ENCODE measurements around the gene TEX30. TPM values are rescaled to one million over a fixed set of nuclear protein-coding genes. Genes with fewer than 3 reads are reported as not detected.

The TEX30 gene
- total RNA-seq, 6 experiments from 2014 or later, result 9.0 to 19.4 (median 16.2) TPM

DNA sequence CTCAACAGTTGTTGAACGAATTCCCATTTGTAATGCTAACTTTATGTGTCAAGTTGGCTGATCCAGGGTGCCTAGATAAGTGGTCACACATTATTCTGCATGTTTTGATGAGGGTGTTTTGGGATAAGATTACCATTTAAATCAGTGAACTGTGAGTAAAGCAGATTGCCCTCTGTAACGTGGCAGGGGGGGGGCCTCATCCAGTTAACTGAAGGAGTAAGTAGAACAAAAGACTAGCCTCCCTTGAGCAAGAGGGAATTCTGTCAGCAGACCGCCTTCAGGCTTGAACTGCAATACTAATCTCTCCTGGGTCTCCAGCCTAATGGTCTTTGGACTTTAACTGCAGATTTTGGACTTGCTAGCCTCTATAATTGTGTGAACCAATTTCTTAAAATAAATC, 4.2 kb upstream of the TEX30 start:
- TF ChIP-seq, protein P1, sequence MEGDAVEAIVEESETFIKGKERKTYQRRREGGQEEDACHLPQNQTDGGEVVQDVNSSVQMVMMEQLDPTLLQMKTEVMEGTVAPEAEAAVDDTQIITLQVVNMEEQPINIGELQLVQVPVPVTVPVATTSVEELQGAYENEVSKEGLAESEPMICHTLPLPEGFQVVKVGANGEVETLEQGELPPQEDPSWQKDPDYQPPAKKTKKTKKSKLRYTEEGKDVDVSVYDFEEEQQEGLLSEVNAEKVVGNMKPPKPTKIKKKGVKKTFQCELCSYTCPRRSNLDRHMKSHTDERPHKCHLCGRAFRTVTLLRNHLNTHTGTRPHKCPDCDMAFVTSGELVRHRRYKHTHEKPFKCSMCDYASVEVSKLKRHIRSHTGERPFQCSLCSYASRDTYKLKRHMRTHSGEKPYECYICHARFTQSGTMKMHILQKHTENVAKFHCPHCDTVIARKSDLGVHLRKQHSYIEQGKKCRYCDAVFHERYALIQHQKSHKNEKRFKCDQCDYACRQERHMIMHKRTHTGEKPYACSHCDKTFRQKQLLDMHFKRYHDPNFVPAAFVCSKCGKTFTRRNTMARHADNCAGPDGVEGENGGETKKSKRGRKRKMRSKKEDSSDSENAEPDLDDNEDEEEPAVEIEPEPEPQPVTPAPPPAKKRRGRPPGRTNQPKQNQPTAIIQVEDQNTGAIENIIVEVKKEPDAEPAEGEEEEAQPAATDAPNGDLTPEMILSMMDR (IDR thresholded peaks at IDR 0.05), result no peak
- no peak for DNase-seq
- Mint-ChIP-seq H3K36me3 (ENCODE audit: low read depth) (peaks cover 28% of the 10 kb centered on the region), H3K27me3 (ENCODE audit: insufficient read depth) (no peaks in the 10 kb centered on the region), H3K4me1 (ENCODE audit: low read depth) (peaks cover 25% of the 10 kb centered on the region), H3K4me3 (no peak overlapping the region), H3K9me3 (peaks cover 17% of the 10 kb centered on the region), H3K27ac (no peak overlapping the region)

DNA sequence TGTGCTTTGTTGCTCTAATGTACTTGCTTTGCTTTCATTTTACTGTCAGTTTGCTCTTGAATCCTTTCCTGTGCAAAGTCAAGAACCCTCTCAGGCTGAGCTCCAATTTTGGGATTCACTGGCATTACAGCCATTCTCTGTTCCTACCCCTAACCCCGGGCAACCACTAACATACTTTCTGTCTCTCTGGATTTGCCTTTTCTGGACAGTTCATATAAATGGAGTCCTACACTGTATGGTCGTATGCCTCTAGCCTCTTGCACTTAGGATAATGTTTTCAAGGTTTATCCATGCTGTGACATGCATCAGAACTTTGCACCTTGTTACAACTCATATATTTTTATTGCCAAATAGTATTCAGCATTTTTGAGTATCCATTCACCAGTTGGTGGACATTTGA, 2.7 kb upstream of the TEX30 start:
- DNase-seq, result no peak
- H3K9me3 Mint-ChIP-seq, result peaks cover 7% of the 10 kb centered on the region
- peaks cover 40% of the 10 kb centered on the region for H3K4me1 Mint-ChIP-seq (ENCODE audit: low read depth)
- H3K27ac Mint-ChIP-seq, result no peak overlapping the region
- TF ChIP-seq, protein P1 (IDR thresholded peaks at IDR 0.05), result no peak
- H3K27me3 Mint-ChIP-seq (ENCODE audit: insufficient read depth), result no peaks in the 10 kb centered on the region
- H3K36me3 Mint-ChIP-seq (ENCODE audit: low read depth), result peaks cover 21% of the 10 kb centered on the region
- no peak overlapping the region; the same call in 1 of the 2 replicates for H3K4me3 Mint-ChIP-seq

DNA sequence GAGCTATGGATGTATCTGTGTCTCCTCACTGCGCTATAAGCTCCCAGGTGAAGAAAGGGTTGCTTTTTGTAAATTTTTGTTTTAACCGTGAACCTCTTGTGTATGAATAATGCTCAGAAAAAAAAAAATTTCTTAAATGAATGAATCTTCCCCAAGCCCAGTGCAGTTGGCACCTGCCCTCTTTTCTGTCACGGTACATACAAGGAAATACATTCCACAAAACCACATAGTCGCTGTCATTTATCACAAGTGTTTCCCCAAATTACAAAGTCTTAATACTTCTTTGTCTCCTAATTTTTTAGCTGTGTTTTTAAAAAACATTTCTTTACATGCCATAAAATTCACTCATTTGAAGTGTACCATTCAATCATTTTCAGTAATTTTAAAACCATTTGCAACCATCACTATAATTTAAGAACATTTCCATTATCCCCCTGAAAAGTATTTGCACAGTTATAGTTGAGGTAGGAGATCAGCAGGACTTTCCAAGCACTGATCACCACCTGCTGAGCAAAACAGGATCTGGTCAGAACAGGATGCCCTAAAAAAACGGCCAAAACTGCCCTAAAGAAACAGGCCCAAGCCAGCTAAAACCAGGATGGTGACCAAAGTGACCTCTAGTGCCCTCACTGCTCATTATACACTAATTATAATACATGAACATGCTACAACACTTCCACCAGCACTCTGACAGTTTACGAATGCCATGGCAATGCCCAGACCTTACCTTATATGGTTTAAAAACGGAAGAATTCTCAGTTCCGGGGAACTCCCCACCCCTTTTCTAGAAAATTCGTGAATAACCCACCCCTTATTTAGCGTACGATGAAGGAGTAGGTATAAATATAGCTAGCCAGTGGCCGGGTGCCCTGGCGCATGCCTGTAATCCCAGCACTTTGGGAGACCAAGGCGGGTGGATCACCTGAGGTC, 1.3 kb upstream of the TEX30 start:
- peak overlapping the region; percentile 91 for H3K27ac Mint-ChIP-seq

DNA sequence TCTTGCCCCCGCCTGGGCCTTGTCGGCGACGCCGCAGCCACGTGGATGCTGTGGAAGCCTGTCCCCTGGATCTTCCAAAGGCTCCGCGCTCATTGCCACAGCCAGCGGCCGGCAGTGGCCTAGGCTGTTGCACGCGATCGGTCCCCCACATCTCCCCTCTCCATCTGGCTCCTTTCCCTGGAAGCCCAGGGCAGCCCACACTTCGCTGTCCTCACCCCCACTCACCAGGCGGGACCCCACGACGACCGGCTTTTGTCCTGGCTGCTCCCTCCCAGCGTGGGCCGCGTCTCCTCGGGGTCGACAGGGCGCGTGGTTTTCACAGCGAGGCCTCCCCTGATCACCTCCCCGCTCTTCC, 605 bp upstream of the TEX30 start:
- Mint-ChIP-seq H3K4me1 (ENCODE audit: low read depth) (peaks cover 50% of the 10 kb centered on the region), H3K36me3 (ENCODE audit: low read depth) (peaks cover 13% of the 10 kb centered on the region), H3K27me3 (ENCODE audit: insufficient read depth) (no peaks in the 10 kb centered on the region), H3K27ac (peak overlapping the region; percentile 91), H3K9me3 (no peaks in the 10 kb centered on the region), H3K4me3 (peak overlapping the region; percentile 96)
- no peak for DNase-seq
- TF ChIP-seq, protein P1 (IDR thresholded peaks at IDR 0.05), result no peak

More for the DNA sequence above, 1.3 kb upstream of the TEX30 start:
- no peak for DNase-seq
- Mint-ChIP-seq H3K36me3 (ENCODE audit: low read depth) (peaks cover 13% of the 10 kb centered on the region), H3K9me3 (no peaks in the 10 kb centered on the region), H3K27me3 (ENCODE audit: insufficient read depth) (no peaks in the 10 kb centered on the region), H3K4me3 (peak overlapping the region; percentile 96), H3K4me1 (ENCODE audit: low read depth) (peaks cover 52% of the 10 kb centered on the region)
- TF ChIP-seq, protein P1 (IDR thresholded peaks at IDR 0.05), result no peak

DNA sequence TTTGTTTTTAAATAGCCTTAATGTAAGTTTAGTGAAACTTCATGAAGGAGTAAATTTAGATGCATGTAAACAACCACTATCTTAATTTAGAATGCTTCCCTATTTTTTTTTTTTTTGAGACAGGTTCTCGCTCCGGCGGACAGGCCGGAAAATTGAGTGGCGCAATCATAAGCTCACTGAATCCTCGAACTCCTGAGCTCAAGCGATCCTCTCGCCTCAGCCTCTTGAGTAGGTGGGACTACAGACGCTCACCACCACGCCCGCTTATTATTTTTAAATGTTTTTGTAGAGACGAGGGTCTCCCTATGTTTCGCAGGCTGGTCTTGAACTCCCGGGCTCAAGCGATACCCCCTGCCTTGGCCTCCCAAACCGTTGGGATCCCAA, 1.6 kb downstream of the TEX30 start:
- Mint-ChIP-seq H3K36me3 (ENCODE audit: low read depth) (peaks cover 13% of the 10 kb centered on the region), H3K27ac (no peak overlapping the region; the same call in 1 of the 2 replicates), H3K4me1 (ENCODE audit: low read depth) (peaks cover 50% of the 10 kb centered on the region), H3K9me3 (no peaks in the 10 kb centered on the region), H3K4me3 (peak overlapping the region; percentile 4; the same call in 1 of the 2 replicates), H3K27me3 (ENCODE audit: insufficient read depth) (no peaks in the 10 kb centered on the region)
- TF ChIP-seq, protein P1 (IDR thresholded peaks at IDR 0.05), result no peak
- no peak for DNase-seq
